Measurements from ENCODE around the gene FAXDC2.
"Not testable (repeated sequence)": the region's sequence is repeated elsewhere in the genome, so short reads cannot be mapped to it uniquely, and the experiment has no call there.

The FAXDC2 gene

GRCh38 chr5:154829589-154830218, 20.7 kb downstream of the FAXDC2 start:
- DNase-seq, result no peak

GRCh38 chr5:154829181-154829588, 21.2 kb downstream of the FAXDC2 start:
- DNase-seq, result no peak

GRCh38 chr5:154824070-154824469, 26.3 kb downstream of the FAXDC2 start:
- no peak for DNase-seq

DNA sequence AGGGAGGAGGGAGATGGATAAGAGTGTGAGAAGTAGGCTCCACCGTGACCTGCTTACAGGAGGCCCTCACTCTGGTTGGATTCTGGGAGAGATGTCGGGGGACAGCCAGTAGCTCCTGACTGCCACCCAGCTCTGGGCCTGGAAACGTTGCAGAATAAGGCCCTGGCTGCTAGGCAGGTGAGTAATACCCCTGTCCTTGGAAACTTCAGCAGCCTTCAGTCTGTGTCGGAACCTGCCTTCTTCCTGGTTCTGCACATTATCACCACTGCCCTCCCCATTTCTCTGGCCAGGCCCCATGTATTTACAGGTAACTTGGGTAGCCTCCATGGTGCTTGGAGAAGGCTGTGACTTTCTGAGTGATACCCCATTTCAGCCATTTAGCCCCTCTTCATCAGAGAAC, 26.8 kb downstream of the FAXDC2 start:
- no peak for DNase-seq

DNA sequence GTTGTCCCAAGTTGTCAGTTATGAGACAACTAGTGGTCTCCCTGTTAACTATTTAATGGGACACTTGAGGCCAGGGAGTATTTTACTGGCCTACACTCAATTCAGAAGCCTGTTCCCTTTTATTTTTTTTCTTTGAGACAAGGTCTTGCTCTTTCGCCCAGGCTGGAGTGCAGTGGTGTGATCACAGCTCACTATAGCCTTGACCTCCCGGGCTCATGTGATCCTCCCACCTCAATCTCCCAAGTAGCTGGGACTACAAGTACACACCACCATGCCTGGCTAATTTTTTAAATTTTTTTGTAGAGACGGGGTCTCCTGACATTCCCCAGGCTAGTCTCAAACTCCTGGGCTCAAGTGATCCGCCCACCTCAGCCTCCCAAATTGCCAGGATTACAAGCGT, 27.5 kb downstream of the FAXDC2 start:
- not testable (repeated sequence) for DNase-seq

DNA sequence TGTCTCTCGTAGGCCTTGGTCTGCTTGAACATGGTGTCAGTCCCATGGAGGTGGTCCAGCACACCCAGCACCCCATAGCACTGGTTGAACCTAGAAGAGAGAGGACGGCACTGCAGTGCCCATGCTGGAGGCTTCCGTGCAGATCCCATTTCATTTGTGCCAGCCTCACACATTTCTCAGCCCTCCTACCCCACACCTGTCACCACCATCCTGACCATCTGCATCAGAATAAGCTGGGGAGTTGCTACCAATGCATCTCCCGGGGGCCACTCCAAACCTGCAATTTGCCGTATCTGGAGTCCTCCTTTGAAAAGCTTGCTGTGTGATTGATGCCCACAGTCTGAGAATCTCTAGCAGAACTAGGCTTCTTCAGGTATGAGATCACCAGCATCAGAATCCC, 30.0 kb downstream of the FAXDC2 start:
- DNase-seq, result no peak

DNA sequence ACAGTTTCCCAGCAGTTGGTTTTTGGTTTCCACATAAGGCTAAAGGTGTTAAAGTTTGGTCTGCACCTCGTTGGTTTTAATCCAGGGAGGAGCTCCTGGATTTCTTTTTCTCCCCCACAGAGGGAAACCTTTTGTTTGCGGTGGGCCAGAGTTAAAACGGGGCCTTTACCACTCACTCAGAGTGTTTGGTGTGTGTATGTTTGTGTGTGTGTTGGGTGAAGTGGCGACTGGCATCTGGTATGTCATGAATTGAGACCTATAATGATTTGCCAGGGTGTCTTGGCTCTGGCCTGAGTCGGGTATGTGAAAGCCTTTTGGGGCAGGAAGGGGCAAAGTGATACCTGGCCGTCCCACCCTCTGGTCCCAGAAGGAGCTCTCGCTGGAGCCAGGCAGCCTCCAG, 30.9 kb downstream of the FAXDC2 start:
- no peak for DNase-seq

- no peak for DNase-seq
These were observed 31.8 kb downstream of the FAXDC2 start for GRCh38 chr5:154818471-154819116.

- no peak for DNase-seq
These were observed 32.6 kb downstream of the FAXDC2 start for GRCh38 chr5:154817815-154818214.

- no peak for DNase-seq
These were observed 33.4 kb downstream of the FAXDC2 start for GRCh38 chr5:154816891-154817492.

- DNase-seq, result no peak
These were observed 34.6 kb downstream of the FAXDC2 start for GRCh38 chr5:154815684-154816247.

DNA sequence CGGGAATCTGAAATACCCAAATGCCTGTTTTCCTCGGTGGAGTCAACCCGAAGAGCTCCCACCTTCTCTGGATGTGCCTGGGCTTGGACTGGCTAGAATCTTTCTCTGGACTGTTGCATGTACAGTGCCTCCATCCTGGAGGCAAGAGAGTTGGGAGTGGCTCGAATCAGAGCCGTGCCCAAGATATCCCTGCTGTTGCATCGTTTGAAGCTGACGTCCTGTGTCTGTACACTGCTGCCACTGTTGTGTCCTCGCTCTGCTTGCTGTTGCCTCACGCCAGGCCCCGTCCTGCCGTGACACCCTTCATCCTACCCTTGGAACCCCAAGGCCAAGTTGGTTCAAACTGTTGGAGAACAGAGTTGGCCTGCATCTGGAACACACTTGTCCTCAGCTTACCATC, 35.4 kb downstream of the FAXDC2 start:
- DNase-seq, result no peak

GRCh38 chr5:154813736-154814135, 36.7 kb downstream of the FAXDC2 start:
- no peak for DNase-seq

DNA sequence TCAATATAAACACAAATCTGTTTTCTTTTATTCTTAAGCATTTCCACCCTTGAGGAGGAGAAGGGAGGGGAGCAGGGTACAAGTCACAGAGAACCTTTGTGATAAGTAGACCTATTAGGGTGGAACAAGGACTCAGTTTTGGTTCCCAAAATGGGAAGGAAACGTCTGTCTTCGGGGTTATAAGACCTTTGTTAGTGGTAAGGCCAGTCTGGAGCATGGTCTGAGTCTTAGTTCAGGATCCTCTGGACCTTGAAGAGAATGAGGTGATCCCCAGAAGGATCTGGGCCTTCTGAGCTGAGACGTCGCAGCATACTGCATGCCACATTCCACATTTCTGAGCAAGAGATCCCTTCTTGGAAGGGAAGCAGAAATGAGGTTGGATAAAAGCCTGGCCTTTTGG, 37.2 kb downstream of the FAXDC2 start:
- DNase-seq, result no peak

- peak; percentile 64 for DNase-seq
These were observed 38.5 kb downstream of the FAXDC2 start for GRCh38 chr5:154811653-154812465.

GRCh38 chr5:154811239-154811638, 39.2 kb downstream of the FAXDC2 start:
- DNase-seq, result no peak

- no peak for DNase-seq
These were observed 44.2 kb downstream of the FAXDC2 start for GRCh38 chr5:154806176-154806575.

- DNase-seq, result no peak
These were observed 48.4 kb downstream of the FAXDC2 start for GRCh38 chr5:154802050-154802449.

DNA sequence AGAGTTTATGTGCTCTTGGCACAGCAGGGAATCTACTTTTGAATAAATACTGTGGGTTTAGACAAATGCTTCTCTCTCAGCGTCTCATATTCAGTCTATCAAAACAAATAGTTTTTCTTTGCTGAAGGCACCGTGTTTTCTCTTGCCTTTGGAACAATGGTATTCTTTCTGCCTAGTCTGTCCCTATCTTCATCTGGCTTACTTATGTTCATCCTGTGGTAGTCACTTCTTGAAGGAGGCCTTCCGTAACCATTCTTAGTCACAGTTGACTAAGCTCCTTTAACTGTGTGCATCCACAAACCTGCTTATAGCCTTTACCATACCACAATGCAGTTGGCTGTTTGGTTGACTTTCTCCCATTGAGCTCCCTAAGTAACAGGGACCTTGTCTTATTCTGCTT, 49.3 kb downstream of the FAXDC2 start:
- DNase-seq, result no peak

GRCh38 chr5:154800582-154800981, 49.8 kb downstream of the FAXDC2 start:
- DNase-seq, result no peak

DNA sequence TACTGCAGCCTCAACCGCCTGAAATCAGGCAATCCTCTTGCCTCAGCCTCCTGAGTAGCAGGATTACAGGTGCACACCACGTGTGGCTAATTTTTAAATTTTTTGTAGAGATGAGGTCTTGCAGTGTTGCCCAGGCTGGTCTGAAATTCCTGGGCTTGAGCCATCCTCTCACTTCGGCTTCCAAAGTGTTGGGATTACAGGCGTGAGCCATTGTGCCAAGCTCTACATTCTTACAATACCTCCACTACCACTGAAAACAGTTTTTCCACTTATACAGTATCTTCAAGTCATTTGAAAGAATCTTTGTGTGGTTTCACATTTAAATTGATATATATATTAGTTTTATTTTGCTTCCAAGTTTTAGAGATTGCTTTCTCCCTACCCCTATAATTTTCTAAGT, 52.6 kb downstream of the FAXDC2 start:
- DNase-seq, result no peak

DNA sequence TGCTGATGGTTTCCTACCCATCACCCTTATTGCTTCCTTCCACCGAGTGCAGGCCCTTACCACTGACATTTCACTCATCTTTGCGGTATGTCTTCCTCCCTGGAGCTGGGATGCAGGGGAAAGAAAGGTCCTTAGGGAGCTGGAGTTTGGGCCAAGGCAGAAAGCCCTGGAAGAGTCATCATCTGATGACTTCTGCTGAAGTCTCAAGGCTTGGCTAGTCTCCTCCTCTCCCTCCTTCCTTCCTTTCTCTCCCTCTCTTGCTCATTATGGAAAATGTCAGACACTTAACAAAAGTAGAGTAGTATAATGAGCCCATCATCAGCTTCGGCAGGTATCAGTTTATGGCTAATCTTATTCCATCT, 55.2 kb downstream of the FAXDC2 start:
- peak; percentile 18 for DNase-seq

GRCh38 chr5:154794525-154795234, 55.7 kb downstream of the FAXDC2 start:
- DNase-seq, result no peak
